GM19025 (cell line): ENCODE measurements around the gene FAM78B.

ENCODE experiments used
- ATAC-seq: cut with Tn5 transposase; IDR thresholded peaks from one replicate; pipeline ENCODE4 v1.9.1; 2021; ENCODE audit warnings: mild to moderate bottlenecking, low read depth, moderate library complexity; ENCODE audit not compliant: unreplicated experiment

FAM78B gene

DNA sequence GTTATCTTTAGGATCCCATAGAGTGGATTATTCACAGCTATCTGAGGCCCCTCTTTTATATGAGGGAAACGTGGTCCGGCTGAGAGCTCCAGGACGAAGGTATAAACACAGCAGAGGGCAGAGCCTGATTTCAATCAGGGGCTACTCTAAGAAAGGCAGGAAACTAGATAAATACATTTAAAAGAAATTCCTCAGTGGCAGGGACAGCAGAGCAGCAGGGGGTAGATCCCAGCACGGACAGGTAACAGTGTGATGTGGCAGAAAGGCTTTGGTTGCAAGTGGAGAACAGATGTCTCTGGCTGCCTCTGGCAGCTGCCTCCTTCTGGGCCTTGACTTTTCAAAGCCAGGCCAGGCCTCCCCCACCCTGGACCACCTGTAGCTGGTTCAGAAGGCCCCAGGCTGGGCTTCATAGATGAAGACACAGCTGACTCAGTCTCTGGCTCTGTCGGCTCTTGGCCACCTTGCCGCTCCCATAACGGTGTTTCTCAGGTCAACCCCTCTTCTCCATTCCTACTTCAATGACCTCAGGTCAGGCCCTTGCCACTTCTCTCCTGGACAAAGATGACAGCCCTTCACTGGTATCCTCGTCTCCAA lies 43.8 kb downstream of the FAM78B start:
- ATAC-seq = no peak

- no peak for ATAC-seq
Measured at GRCh38 chr1:166121010-166121409, 45.8 kb downstream of the FAM78B start.

- no peak for ATAC-seq
Measured at GRCh38 chr1:166120281-166120680, 46.5 kb downstream of the FAM78B start.

DNA sequence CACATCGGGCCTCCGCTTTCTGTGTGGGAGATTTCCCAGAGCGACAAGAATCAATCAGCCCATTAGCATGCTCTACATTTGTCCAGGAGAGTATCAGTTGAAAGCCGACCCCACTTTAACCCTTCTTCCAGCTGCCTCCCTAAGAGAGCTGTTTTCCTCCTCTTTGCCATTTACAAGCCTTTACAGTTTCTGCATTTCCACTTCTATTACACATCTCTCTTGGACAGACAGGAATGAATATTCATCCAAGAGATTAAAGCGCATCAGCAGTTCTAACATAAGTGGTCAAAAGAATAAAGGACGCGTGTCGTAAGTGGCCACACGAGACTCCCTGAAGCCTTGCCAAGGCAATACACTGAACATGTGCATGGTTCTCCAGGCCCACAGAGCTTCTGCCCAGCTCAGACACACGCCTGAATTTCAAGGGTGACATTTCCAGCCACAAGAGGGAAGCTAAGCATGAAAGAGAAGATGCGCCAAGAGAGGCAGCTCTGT lies 47.3 kb downstream of the FAM78B start:
- no peak for ATAC-seq

- no peak for ATAC-seq
Measured at GRCh38 chr1:166117776-166118175, 49.0 kb downstream of the FAM78B start.

DNA sequence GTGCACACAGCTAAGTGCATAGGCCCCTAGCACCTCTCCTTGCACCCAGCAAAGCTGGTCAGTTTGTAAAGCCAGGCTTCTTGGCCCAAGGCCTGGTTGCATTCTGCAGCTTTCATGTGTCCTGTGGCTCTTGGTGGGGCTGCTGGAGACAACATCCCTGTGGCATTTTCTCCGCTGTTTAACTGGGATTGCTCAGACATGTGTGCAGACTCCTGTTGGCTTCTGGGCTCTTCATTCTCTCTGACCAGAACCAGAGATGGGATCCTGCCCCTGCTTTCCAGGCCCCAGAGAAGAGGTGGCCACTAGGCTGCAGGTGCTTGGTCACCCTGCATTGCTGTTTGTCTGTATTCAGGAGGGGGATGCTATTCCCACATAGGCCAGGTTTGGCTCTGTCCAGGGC lies 50.8 kb downstream of the FAM78B start:
- no peak for ATAC-seq

DNA sequence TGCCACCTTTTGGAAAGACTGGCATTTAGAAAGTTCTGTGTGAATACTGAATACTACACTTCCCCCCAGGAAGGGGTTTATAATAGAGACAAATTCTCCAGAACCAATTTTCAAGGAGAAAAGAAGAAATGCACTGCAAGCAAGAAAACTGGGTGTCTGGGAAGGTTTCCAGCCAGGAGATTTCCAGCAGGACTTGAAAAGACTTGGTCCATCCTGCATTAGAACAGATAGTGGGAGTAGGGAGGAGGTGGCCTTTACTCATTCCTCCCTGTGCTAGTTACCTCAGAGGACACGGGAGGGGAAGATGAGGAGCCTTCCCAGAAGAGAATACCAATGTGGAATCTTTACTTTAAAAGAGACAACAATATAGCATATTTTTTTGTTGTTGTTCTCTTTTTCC lies 52.4 kb downstream of the FAM78B start:
- ATAC-seq = no peak

DNA sequence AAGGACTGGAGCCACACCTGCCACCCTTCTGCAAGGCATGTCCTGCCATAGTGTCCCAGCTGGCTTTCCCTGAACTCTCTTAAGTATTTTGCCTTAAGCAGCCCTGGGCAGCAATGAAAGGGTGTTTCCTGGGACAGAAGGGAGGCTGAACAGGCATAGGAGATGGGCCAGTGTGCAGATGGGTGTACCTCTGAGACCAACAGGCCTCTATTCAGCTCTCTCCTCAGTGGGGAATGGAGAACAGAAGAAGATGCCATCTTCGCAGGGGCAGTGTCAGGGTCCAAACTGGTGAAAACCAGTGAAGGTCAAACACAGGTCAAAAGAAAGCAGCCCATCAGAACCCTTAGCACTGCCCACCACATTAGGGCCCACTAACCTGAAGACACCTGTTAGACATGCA lies 53.2 kb downstream of the FAM78B start:
- no peak for ATAC-seq

- no peak for ATAC-seq
Measured at GRCh38 chr1:166113031-166113430, 53.8 kb downstream of the FAM78B start.

- no peak for ATAC-seq
Measured at GRCh38 chr1:166112425-166112824, 54.4 kb downstream of the FAM78B start.

DNA sequence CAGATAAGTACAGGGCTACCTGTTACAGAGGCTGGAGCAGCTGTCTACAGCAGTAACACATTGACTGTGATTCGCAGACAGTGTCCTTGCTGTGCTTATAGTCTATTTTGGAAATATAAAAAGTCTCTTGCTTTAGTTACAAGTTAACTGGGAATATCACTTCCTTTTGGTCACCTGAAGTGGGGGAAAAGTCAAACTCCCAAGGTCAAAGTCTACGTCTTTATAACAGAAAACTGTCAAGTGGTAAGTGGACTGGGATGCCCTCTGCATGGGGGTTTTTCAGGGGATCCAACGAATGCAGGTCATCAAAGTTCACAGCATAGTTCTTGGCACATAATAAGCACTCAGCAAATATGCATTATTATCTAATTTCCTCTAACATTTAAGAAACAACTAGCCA lies 55.4 kb downstream of the FAM78B start:
- ATAC-seq = no peak

DNA sequence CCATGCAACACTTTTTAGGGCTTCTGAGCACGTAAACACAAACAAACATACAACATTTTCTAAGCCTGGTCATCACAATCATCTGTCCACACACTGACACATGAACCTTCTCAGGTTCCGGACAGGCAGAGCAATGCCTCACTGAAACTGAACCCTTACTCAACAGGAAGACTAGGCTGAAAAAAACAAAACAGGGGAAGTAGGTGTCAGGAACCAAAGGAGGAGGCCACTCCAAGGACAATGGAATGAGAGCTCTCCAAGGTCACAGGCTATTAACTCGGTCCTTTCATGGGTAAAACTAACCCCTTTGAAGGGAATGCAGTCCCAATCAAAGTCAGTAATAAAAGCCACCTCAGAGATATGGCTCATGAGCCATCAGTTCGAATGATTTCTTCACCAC lies 76.6 kb downstream of the FAM78B start:
- no peak for ATAC-seq

- no peak for ATAC-seq
Measured at GRCh38 chr1:166089804-166090203, 77.0 kb downstream of the FAM78B start.

DNA sequence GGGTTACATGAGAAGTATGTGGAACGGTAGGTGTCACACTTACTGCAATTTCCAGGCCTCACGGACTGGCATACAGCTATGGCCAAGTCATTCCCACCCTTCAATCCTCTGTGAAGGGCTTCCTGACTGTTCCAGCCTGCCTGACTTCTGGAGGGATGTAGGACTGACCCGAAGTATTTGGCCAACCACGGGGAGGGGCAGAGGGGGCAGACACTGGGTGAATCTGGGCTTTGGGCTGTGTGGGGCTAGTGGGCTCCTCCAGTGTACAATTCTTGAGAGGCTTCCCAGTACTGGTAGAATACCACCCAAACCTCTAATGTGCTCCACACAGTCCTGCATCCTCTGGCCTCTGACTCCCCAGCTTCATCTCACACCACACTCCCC lies 78.2 kb downstream of the FAM78B start:
- ATAC-seq = no peak

GRCh38 chr1:166087734-166088571 lies 78.8 kb downstream of the FAM78B start:
- no peak for ATAC-seq

- peak; percentile 41 for ATAC-seq
Measured at GRCh38 chr1:166086113-166086883, 80.5 kb downstream of the FAM78B start.

DNA sequence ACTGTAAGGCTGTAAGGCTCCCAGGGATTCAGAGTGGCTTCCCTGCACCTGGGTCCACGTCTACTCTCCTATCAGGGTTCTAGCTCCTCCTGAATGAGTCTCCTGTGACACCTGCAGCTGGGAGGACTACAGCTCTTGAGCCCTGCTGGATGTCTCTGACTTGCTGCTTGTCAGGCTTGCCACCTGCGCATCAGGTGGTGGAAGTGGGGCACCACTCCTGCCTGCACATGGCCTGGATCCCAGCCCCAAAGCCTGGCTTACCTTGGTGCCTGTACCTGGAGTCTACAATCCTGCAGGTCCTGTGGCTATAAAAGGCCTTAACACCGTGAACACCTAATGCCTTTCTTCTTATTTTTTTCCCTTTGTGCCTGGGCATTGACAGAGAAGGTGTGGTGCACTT lies 82.2 kb downstream of the FAM78B start:
- no peak for ATAC-seq

DNA sequence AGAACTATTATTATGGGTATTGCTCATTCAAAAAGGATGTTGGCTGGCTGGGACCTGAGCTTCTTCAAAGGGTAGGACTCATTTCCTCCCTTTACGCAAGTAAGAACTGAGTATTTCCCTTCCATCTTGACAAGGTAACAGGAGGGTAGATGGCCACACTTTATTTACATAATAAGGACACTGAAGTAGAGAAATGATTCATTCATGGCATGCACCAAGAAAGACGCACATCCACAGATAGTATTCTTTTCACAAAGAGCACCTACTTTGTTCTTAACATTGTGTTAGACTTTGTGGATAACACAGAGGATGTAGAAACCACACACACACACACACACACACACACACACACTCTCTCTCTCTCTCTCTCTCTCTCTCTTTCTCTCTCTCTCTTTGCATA lies 82.9 kb downstream of the FAM78B start:
- peak; percentile 71 for ATAC-seq

- no peak for ATAC-seq
Measured at GRCh38 chr1:166082601-166083000, 84.2 kb downstream of the FAM78B start.

DNA sequence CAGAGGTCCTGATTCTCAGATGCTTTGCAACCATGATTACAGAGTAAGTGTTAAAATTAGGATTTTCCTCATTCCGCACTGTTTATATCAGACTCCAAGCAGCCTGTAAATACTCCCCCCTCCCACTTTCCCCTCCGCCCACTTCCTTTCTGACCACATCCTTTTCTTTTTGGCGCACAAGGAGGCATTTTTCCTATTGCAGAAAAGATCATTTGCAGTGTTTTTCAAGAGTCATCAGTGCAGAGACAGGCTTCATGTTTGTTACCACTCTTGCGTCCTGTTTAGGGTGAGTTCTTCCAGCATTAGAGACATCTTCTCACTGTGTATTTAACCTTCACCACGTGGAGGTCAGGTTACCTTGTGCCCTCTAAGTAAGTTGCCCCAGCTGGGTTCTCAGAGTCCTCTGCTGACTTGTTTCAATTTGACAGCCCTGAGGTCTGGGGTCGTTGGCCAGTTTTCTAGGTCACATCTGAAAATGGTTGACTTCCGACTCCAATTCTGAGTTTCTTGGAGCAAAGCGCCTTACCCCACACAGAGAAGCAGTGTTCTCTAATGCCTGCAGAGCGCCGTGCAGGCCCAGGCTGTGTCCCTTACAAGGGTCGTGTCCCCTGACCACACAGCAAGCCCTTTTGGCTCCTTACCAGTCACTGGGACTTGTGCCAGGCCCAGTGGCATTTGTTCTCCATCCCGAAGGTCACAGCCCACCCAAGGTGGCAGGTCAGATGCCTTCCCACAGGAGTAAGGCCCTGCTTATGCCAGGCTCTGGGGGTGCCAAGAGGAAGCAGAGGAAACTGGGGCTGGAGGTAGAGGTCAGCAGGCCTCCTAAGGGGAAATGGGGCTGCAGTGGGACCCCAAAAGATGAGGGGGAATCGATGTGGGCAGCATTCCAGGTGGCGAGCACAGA lies 85.6 kb downstream of the FAM78B start:
- ATAC-seq = no peak
